ENCODE data around the gene PHF19. TPM values are rescaled to one million over a fixed set of nuclear protein-coding genes. Genes with fewer than 3 reads are reported as not detected.

Gene PHF19
- total RNA-seq, 1 experiment from 2014 or later: 39.0 TPM

DNA sequence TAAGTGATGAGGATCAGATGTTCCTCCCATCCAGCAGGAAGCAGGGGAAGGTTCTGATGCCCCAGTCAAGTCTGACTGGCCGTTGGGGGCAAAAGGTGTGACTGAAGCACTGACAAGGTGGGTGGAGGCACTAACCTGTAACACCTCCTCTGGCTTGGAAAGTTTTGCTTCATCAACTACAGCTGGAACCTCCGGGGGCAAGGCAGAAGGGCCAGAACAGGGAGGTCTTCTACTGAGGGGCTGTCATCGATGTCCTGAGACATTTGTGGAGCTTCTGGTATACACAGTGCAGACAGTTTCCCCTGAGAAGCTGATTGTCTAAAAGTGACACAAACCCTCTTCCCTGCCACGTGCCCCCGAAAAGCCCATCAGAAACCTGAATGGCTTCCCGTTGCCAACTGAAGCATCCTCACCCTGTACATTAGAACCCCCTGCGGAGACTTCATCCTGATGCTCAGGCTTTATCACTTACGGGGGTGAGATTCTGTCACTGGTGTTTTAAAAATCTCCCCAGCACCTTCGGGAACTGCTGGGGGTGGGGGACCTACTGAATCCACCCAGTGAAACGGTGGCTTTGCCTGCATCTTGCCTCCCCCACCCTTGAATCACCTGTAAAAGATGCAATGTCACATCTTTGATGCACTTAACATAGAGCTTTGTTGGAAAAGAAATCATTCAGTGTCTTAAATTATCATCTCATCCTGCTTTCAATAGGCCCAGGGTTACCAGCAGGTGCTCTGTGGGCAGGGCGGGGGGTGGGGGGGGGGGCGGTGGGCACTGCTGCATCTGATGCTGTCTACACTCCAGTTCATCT is 25.0 kb upstream of the PHF19 start:
- ATAC-seq: no peak
- Mint-ChIP-seq H3K4me3 (no peak overlapping the region), H3K4me1 (0 out of 2 replicates have a peak, but pooled peaks cover 3% of the 10 kb centered on the region), H3K27ac (no peak overlapping the region), H3K27me3 (ENCODE audit: low read depth) (no peaks in the 10 kb centered on the region; the same call in 1 of the 2 replicates), H3K9me3 (no peaks in the 10 kb centered on the region), H3K36me3 (no peaks in the 10 kb centered on the region)
- TF ChIP-seq NR1H2 (CRISPR knock-in tag; IDR thresholded peaks at IDR 0.05) (no peak), GRHL2 (CRISPR knock-in tag; IDR thresholded peaks at IDR 0.05; ENCODE audit: insufficient replicate concordance, severe bottlenecking) (no peak), SMAD3 (CRISPR knock-in tag; IDR thresholded peaks at IDR 0.05; ENCODE audit: borderline replicate concordance) (no peak)
- ChIA-PET POLR2A (no interaction called here), CTCF (no interaction called here)
- no peak for DNase-seq (ENCODE audit: low spot score)

DNA sequence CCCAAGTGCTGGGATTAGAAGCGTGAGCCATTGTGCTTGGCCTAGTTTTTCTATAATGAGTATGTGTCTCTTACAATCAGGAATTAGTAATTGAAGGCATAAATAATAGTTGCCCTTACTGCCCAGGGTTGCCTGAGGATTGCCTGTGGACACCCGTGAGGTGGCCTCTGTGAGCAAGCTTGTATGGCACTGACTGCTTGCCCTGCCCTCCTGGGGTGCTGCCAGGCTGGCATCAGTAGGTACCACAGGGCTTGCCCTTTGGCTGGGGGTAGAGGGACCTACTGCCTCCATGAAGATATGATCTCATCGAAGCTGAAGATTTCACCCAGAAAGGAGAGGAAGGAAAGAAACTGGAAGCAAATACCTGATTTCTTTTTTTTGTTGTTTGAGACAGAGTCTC is 23.8 kb upstream of the PHF19 start:
- Mint-ChIP-seq H3K4me1 (0 out of 2 replicates have a peak, but pooled peaks cover 3% of the 10 kb centered on the region), H3K27me3 (ENCODE audit: low read depth) (peaks cover 5% of the 10 kb centered on the region), H3K36me3 (no peaks in the 10 kb centered on the region), H3K27ac (no peak overlapping the region), H3K4me3 (no peak overlapping the region), H3K9me3 (no peaks in the 10 kb centered on the region)
- ChIA-PET POLR2A (no interaction called here), CTCF (no interaction called here)
- no peak for ATAC-seq
- TF ChIP-seq ZNF232 (CRISPR knock-in tag; IDR thresholded peaks at IDR 0.05) (no peak), ESRRA (CRISPR knock-in tag; IDR thresholded peaks at IDR 0.05; ENCODE audit: borderline replicate concordance) (no peak), CREB1 (CRISPR knock-in tag; IDR thresholded peaks at IDR 0.05) (no peak), ZNF219 (CRISPR knock-in tag; IDR thresholded peaks at IDR 0.05; ENCODE audit: borderline replicate concordance) (no peak), FOXP1 (CRISPR knock-in tag; IDR thresholded peaks at IDR 0.05; ENCODE audit: borderline replicate concordance) (no peak), ZNF423 (CRISPR knock-in tag; IDR thresholded peaks at IDR 0.05) (no peak), ZNF121 (CRISPR knock-in tag; IDR thresholded peaks at IDR 0.05) (no peak), JAZF1 (CRISPR knock-in tag; IDR thresholded peaks at IDR 0.05) (no peak), GABPB1 (CRISPR knock-in tag; IDR thresholded peaks at IDR 0.05) (no peak), NR2C2 (CRISPR knock-in tag; IDR thresholded peaks at IDR 0.05) (no peak)
- TF ChIP-seq, protein P1, sequence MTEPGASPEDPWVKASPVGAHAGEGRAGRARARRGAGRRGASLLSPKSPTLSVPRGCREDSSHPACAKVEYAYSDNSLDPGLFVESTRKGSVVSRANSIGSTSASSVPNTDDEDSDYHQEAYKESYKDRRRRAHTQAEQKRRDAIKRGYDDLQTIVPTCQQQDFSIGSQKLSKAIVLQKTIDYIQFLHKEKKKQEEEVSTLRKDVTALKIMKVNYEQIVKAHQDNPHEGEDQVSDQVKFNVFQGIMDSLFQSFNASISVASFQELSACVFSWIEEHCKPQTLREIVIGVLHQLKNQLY (CRISPR knock-in tag; IDR thresholded peaks at IDR 0.05): no peak
- TF ChIP-seq, protein P2, sequence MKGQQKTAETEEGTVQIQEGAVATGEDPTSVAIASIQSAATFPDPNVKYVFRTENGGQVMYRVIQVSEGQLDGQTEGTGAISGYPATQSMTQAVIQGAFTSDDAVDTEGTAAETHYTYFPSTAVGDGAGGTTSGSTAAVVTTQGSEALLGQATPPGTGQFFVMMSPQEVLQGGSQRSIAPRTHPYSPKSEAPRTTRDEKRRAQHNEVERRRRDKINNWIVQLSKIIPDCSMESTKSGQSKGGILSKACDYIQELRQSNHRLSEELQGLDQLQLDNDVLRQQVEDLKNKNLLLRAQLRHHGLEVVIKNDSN (CRISPR knock-in tag; IDR thresholded peaks at IDR 0.05): no peak
- TF ChIP-seq, protein P3, sequence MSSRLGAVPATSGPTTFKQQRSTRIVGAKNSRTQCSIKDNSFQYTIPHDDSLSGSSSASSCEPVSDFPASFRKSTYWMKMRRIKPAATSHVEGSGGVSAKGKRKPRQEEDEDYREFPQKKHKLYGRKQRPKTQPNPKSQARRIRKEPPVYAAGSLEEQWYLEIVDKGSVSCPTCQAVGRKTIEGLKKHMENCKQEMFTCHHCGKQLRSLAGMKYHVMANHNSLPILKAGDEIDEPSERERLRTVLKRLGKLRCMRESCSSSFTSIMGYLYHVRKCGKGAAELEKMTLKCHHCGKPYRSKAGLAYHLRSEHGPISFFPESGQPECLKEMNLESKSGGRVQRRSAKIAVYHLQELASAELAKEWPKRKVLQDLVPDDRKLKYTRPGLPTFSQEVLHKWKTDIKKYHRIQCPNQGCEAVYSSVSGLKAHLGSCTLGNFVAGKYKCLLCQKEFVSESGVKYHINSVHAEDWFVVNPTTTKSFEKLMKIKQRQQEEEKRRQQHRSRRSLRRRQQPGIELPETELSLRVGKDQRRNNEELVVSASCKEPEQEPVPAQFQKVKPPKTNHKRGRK (CRISPR knock-in tag; IDR thresholded peaks at IDR 0.05; ENCODE audit: borderline replicate concordance): no peak
- TF ChIP-seq, protein P4, sequence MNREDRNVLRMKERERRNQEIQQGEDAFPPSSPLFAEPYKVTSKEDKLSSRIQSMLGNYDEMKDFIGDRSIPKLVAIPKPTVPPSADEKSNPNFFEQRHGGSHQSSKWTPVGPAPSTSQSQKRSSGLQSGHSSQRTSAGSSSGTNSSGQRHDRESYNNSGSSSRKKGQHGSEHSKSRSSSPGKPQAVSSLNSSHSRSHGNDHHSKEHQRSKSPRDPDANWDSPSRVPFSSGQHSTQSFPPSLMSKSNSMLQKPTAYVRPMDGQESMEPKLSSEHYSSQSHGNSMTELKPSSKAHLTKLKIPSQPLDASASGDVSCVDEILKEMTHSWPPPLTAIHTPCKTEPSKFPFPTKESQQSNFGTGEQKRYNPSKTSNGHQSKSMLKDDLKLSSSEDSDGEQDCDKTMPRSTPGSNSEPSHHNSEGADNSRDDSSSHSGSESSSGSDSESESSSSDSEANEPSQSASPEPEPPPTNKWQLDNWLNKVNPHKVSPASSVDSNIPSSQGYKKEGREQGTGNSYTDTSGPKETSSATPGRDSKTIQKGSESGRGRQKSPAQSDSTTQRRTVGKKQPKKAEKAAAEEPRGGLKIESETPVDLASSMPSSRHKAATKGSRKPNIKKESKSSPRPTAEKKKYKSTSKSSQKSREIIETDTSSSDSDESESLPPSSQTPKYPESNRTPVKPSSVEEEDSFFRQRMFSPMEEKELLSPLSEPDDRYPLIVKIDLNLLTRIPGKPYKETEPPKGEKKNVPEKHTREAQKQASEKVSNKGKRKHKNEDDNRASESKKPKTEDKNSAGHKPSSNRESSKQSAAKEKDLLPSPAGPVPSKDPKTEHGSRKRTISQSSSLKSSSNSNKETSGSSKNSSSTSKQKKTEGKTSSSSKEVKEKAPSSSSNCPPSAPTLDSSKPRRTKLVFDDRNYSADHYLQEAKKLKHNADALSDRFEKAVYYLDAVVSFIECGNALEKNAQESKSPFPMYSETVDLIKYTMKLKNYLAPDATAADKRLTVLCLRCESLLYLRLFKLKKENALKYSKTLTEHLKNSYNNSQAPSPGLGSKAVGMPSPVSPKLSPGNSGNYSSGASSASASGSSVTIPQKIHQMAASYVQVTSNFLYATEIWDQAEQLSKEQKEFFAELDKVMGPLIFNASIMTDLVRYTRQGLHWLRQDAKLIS (CRISPR knock-in tag; IDR thresholded peaks at IDR 0.05; ENCODE audit: borderline replicate concordance): no peak
- TF ChIP-seq, protein P5, sequence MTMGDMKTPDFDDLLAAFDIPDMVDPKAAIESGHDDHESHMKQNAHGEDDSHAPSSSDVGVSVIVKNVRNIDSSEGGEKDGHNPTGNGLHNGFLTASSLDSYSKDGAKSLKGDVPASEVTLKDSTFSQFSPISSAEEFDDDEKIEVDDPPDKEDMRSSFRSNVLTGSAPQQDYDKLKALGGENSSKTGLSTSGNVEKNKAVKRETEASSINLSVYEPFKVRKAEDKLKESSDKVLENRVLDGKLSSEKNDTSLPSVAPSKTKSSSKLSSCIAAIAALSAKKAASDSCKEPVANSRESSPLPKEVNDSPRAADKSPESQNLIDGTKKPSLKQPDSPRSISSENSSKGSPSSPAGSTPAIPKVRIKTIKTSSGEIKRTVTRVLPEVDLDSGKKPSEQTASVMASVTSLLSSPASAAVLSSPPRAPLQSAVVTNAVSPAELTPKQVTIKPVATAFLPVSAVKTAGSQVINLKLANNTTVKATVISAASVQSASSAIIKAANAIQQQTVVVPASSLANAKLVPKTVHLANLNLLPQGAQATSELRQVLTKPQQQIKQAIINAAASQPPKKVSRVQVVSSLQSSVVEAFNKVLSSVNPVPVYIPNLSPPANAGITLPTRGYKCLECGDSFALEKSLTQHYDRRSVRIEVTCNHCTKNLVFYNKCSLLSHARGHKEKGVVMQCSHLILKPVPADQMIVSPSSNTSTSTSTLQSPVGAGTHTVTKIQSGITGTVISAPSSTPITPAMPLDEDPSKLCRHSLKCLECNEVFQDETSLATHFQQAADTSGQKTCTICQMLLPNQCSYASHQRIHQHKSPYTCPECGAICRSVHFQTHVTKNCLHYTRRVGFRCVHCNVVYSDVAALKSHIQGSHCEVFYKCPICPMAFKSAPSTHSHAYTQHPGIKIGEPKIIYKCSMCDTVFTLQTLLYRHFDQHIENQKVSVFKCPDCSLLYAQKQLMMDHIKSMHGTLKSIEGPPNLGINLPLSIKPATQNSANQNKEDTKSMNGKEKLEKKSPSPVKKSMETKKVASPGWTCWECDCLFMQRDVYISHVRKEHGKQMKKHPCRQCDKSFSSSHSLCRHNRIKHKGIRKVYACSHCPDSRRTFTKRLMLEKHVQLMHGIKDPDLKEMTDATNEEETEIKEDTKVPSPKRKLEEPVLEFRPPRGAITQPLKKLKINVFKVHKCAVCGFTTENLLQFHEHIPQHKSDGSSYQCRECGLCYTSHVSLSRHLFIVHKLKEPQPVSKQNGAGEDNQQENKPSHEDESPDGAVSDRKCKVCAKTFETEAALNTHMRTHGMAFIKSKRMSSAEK (CRISPR knock-in tag; IDR thresholded peaks at IDR 0.05; ENCODE audit: borderline replicate concordance): no peak
- DNase-seq (ENCODE audit: low spot score): no peak
